AG08396 (cell line): ENCODE measurements around the gene STON1.
"Not testable (repeated sequence)": the region's sequence is repeated elsewhere in the genome, so short reads cannot be mapped to it uniquely, and the experiment has no call there.

ENCODE experiments used
- DNase-seq: peaks from one replicate; pipeline ENCODE4 v3.0.0; 2012; ENCODE audit warnings: low spot score, mixed read lengths

STON1 gene

GRCh38 chr2:48569433-48569832, 39.5 kb downstream of the STON1 start:
- DNase-seq: no peak

- no peak for DNase-seq
Observed at GRCh38 chr2:48572816-48573215, 42.9 kb downstream of the STON1 start.

- no peak for DNase-seq
Observed at GRCh38 chr2:48574353-48575287, 44.7 kb downstream of the STON1 start.

GRCh38 chr2:48578313-48578712, 48.4 kb downstream of the STON1 start:
- no peak for DNase-seq

GRCh38 chr2:48583961-48584360, 54.0 kb downstream of the STON1 start:
- DNase-seq: no peak

GRCh38 chr2:48584551-48584950, 54.6 kb downstream of the STON1 start:
- DNase-seq: no peak

- no peak for DNase-seq
Observed at GRCh38 chr2:48586433-48586832, 56.5 kb downstream of the STON1 start.

- no peak for DNase-seq
Observed at GRCh38 chr2:48587560-48587959, 57.6 kb downstream of the STON1 start.

GRCh38 chr2:48587961-48588360, 58.0 kb downstream of the STON1 start:
- DNase-seq: no peak

GRCh38 chr2:48588745-48589144, 58.8 kb downstream of the STON1 start:
- DNase-seq: no peak

GRCh38 chr2:48589170-48589767, 59.3 kb downstream of the STON1 start:
- peak; percentile 56 for DNase-seq

- DNase-seq: no peak
Observed at GRCh38 chr2:48590017-48590416, 60.1 kb downstream of the STON1 start.

- DNase-seq: no peak
Observed at GRCh38 chr2:48592067-48592466, 62.1 kb downstream of the STON1 start.

- not testable (repeated sequence) for DNase-seq
Observed at GRCh38 chr2:48596751-48597150, 66.8 kb downstream of the STON1 start.

GRCh38 chr2:48597492-48597891, 67.5 kb downstream of the STON1 start:
- no peak for DNase-seq

GRCh38 chr2:48600204-48600813, 70.4 kb downstream of the STON1 start:
- peak; percentile 35 for DNase-seq

GRCh38 chr2:48600917-48601316, 71.0 kb downstream of the STON1 start:
- DNase-seq: peak; percentile 17

GRCh38 chr2:48601349-48601748, 71.4 kb downstream of the STON1 start:
- peak; percentile 23 for DNase-seq

GRCh38 chr2:48605482-48606175, 75.7 kb downstream of the STON1 start:
- DNase-seq: no peak

- no peak for DNase-seq
Observed at GRCh38 chr2:48607307-48608014, 77.5 kb downstream of the STON1 start.

- DNase-seq: no peak
Observed at GRCh38 chr2:48613211-48613610, 83.3 kb downstream of the STON1 start.

GRCh38 chr2:48614581-48614980, 84.6 kb downstream of the STON1 start:
- DNase-seq: not testable (repeated sequence)
